NCI-H1092 (cell line): ENCODE results near the gene KLHL40.

Source experiments
- DNase-seq: peaks from one replicate; lab custom pipeline; 2025; lab: John Stamatoyannopoulos, UW

KLHL40 gene

DNA sequence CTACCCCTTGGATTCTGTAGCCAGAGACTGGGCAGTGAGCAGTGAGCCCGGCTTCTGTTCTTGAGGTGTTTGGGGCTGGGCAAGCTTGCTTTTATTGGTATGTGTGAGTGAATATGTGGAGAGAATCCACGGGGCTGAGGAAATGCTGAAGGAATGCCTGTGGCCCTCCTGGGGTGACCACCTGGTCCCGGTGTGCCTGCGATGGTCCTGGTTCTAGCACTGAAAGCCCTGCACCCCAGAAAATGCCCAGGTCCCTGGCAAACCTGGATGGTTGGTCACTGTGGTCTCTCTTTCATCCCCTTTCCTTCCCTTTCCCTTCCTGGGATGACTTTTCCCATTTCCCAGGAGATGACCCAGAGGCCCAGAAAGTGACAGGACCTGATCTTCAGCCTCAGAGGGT, 27.7 kb upstream of the KLHL40 start:
- no peak for DNase-seq

DNA sequence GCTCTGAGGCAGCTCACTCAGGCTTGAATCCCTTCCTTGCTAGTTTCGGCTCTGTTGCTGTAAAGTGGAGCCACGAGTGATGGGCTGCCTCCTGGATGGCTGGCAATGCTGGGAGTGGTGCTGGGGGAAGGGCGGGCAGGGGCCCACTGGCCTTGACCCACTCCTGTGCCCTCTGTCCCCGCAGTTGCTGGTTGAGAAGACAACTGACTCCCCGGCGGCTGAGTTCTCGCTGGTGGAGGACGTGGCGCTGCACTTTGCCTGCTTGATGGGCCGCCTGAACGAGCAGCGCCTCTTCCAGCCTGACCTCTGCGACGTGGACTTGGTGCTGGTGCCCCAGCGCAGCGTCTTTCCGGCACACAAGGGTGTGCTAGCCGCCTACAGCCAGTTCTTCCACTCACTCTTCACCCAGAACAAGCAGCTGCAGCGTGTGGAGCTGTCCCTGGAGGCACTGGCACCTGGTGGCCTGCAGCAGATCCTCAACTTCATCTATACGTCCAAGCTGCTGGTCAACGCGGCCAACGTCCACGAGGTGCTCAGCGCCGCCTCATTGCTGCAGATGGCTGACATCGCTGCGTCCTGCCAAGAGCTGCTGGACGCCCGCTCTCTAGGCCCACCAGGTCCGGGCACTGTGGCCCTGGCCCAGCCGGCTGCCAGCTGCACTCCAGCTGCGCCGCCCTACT, 27.1 kb upstream of the KLHL40 start:
- DNase-seq = no peak

DNA sequence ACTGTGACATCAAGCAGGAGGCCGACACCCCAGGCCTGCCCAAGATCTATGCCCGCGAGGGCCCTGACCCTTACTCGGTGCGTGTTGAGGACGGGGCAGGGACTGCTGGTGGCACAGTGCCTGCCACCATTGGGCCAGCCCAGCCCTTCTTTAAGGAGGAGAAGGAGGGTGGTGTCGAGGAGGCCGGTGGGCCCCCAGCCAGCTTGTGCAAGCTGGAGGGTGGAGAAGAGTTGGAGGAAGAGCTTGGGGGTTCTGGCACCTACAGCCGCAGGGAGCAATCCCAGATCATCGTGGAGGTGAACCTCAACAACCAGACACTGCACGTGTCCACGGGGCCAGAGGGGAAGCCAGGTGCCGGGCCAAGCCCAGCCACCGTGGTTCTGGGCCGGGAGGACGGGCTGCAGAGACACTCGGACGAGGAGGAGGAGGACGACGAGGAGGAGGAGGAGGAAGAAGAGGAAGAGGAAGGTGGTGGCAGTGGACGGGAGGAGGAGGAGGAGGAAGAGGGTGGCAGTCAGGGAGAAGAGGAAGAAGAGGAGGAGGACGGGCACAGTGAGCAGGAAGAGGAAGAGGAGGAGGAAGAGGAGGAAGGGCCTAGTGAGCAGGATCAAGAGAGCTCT, 26.5 kb upstream of the KLHL40 start:
- no peak for DNase-seq

DNA sequence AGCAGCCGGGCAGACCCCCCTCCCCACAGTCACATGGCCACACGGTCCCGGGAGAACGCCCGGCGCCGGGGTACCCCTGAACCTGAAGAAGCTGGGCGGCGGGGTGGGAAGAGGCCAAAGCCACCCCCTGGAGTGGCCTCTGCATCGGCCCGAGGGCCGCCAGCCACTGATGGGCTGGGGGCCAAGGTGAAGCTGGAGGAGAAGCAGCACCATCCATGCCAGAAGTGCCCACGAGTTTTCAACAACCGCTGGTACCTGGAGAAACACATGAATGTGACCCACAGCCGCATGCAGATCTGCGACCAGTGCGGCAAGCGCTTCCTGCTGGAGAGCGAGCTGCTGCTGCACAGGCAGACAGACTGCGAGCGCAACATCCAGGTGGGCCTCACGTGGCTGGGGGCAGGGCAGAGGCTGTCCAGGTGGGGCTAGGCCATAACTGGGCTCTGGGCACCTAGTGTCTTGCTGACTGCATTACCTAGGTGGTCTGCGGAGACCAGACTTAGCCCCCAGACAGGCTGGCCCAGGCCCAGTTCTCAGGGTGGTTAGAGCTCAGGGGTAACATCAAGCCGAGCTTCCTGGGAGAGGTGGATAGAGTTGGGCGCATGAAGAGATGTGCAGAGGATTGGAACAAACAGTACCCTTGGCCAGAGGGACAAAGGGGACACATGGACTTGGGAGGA, 25.7 kb upstream of the KLHL40 start:
- no peak for DNase-seq

DNA sequence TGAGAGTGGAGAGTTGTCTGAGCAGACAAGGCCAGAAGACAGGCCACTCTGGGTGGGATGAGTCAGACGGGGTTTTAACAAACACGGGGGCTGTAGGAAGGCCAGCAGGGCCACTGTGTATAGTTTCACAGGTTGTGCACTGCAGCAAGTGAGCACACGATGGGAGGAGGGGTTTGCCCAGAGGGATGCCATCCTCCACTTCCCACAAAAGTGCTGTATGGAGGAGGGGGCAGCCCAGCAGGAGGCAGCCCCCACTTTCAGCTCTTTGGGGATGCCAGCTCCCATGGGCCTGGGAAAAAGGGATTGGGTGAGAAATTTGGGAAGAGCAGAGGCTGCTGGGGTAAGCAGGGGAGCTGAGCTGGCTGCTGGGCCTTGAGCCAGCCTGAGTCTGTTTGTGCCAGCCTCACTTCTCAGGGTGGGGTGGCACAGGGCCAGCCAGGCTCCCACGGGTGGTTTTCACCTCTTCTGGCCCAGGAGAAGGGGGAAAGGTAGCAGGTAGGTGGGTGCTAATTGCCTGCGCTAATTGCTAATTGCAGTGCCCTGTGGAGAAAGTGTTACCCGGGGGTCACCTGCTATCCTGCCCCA, 25.1 kb upstream of the KLHL40 start:
- no peak for DNase-seq

DNA sequence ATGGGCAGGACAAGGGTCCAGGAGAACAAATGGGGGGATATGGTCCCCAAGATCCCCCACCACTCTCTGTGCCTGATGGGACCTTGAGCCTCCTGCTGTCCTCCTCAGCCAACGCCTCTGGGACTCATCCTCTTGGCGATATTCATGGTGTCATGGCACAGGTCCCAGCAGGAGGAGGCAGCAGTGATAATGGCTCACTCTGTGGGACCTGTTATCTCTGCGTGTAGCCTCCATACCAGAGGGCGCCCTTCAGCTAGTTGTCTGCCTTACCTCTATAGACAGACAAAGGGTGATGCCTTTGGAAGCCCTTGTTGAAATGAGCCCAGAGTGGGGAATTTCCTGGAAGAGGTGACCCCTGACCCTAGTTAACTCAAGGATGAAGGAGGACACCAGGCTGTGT, 24.4 kb upstream of the KLHL40 start:
- DNase-seq = no peak

DNA sequence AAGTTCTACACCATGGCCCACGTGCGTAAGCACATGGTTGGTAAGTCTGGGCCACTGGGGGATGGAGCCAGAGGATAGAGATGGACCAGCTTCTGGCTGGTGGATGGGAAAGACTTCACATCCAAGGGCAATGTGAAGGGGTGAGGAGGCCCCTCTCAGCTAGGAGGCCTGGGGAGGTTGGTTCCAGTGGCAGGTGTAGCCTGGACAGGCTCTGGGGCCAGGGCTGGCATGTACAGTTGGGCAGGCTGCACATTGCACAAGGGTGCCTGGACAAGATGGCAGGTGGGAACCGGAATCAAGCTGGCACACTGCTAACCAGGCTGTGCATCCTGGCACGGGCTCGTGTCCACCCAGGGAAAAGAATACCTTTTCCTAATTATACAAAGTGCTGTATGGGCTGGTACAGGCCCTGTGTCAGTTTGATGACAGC, 23.7 kb upstream of the KLHL40 start:
- DNase-seq = no peak

DNA sequence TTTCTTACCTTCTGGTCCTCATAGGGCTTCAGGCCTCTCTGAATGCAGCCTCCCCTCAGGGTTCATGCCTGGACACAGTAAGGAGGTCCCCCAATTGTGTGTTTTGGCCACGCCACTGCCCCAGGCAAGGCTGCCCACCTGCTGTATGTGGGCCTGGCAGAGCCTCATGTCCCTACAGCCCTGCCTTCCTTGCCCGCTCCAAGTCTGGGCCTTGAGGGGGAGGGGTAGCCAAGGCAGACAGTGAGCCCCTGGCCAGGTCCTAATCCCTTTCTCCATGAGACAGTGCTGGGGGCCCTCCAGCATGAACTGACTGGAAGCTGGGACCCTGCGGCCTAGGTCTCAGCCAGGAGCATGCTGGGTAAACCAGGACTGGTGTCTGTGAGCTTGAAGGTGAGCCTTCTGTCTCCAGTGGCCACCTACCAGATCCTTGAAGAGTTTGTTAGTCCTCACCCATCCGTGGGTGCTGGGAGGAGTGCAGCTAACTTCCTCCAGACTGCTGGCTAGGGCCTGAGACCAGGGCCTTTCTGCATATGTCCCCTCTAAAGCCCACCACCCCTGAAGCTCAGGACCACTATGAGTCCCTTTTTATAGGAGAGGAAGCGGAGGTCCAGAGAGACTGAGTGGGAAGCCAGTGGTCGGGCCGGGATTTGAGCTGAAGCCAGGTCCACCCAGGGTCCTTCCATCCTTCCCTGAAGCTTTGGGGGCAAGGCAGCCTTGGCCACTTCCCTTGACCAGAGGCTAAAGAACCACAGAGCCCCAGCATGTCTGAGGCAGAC, 23.1 kb upstream of the KLHL40 start:
- DNase-seq = no peak

DNA sequence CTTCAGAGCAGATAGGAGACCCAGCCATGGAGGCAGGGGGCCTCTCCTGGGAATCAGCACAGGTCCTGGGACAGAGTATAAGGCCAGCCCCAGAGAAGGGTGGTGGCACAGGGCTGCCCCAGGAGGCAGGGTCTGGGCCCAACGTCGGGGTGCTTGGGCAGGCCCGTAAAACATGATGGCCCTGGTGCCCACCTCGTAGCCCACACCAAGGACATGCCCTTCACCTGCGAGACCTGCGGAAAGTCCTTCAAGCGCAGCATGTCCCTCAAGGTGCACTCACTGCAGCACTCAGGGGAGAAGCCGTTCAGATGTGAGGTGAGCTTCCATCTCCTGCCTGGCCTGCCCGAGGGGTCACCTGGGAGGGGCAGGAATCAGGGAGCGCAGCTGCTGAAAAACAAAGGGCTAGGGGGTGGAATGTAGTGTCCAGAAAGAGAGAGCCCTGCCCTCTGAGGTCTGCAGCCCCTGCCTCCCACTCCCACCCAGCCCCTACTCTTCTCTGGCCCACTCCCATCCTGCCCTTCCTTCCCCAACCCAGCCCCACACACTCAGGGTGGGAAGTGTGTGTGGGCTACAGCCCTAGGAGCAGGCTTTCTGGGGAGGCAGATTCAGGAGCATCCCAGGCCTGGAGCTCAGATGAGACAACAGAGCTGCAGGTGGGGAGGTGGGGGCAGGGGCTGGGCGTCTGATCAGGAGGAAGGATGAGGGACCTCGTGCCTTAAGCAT, 22.4 kb upstream of the KLHL40 start:
- no peak for DNase-seq

DNA sequence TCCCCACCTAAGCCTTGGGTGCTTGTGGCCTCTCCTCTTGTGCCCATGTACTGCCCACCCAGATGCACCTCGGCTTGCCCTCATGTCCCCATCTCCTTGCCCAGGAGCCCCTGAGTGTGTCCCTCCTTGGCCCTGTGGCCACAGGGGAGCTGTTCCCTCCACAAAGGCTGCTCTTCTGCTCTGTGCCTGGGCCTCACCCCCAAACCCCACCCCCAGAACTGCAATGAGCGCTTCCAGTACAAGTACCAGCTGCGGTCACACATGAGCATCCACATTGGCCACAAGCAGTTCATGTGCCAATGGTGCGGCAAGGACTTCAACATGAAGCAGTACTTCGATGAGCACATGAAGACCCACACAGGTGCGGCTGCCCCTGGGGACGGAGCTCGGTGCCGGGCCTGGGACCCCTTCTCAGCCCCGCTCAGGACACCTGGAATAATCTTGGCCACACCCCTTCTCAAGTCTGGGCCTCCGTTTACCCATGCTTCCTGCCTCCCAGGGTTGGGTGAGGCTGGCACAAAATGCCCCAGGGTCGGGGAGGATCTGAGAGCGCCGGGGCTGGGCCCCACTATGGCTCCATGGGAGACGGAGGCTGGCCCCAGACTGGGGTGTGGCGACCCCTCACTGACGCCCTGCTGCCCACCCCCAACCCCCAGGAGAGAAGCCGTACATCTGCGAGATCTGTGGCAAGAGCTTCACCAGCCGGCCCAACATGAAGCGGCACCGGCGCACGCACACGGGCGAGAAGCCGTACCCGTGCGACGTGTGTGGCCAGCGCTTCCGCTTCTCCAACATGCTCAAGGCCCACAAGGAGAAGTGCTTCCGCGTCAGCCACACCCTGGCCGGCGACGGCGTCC, 21.5 kb upstream of the KLHL40 start:
- no peak for DNase-seq

DNA sequence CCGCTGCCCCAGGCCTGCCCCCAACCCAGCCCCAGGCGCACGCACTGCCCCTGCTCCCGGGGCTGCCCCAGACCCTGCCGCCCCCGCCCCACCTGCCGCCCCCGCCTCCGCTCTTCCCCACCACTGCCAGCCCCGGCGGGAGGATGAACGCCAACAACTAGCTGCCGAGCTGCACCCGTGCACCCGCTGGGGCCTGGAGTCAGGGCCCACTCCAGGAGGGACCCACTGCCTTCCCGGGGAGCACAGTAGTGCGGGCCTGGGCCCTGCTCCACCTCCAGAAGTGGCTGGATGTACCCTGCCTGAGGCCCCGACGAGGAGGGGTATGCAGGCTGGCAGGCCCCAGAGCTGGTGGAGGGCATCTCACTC, 20.9 kb upstream of the KLHL40 start:
- no peak for DNase-seq

DNA sequence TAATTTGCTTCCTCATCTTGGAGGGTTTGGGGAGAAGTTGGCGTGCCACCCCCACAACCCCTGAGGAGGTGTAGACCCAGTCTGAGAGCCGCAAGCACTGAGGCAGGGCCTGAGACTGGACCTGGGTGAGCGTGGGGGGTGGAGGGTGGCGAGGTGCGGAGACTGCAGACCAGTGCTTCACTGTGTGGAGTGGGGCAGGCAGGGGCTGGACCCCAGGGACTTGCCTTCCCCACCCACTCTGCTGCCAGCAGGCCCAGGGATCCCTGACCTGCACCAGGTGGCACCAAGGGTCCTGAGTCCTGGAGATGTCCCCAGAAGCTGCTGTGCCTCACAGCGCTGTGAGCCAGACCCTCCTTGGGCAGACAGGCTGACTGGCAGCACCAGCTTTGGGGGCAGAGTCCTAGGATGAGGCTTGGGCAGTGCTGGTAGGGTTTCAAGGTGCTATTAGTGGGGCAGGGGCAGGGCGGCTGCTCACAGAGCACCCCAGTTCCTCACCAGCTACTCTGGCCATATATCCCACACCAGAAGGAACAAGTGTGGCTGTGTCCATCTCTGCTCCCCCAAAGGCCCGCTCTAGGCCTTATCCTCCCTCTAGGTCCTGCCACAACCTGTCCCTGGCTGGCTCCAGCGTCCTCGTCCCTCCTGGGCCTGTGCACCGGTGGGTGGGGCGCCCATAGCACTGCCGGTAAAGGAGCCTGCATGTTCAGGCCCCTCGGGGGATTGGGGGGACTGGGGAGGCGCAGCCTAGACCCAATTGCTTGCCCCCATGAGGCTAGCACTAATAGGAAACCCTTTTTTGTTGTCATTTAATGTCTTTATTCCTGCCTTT, 20.1 kb upstream of the KLHL40 start:
- DNase-seq = no peak

DNA sequence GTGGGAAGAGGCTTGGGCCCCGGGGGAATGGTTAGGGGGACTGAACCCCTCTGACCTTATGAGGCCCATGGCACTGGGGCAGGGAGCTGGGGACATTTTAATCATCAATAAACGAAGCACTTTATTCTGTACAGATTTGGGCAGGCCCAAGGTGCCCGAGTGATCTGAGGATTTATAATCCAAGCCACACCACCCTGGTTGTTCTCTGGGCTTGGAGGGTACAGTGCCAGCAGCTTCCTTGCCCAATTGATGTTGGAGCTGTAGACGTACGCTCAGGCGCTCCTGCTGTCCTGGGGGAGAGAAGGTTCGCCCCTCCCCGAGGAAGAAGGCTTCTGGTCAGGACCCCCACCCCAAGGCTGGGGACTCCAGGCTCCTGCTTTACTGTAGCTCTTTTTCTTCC, 19.3 kb upstream of the KLHL40 start:
- DNase-seq = no peak

DNA sequence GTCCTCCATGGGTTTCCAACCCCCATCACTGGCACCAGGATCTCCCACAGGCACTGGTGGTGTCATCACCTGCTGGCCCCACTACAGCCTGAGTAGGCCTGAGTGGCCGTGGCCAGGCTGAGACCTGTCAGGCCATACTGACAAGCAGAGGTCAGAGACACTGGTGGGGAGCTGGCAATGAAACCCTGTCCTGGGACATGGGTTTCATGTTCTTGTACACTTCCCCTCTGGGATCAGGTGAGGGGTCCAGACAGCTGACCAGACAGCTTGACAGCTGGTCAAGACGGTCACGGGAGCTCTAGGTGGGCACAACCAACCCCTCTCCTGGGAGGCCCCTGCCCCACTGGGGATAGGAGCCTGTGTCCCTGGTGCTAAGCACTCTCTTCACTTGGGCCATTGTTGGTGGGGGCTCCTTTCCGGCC, 18.7 kb upstream of the KLHL40 start:
- no peak for DNase-seq

DNA sequence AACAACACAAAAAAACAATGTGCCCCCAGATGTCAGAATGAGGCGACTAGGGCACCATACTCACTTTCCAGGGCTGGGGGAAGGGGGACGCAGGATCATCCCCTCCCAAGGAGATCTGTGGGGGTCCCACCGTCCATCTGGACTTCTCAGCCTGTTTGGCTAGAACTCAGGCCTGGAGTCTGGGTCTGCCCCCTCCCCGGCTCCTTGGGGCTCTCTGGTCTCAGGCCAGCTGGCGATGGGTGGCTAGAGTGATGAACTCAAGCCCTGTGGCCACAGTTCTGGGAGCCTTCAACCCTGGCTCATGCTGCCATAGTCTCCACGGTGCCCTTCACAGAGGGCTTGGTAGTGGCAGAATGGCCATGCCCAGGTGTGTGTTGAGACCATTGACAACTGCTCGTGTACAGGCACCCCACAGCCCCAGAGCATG, 18.2 kb upstream of the KLHL40 start:
- no peak for DNase-seq

DNA sequence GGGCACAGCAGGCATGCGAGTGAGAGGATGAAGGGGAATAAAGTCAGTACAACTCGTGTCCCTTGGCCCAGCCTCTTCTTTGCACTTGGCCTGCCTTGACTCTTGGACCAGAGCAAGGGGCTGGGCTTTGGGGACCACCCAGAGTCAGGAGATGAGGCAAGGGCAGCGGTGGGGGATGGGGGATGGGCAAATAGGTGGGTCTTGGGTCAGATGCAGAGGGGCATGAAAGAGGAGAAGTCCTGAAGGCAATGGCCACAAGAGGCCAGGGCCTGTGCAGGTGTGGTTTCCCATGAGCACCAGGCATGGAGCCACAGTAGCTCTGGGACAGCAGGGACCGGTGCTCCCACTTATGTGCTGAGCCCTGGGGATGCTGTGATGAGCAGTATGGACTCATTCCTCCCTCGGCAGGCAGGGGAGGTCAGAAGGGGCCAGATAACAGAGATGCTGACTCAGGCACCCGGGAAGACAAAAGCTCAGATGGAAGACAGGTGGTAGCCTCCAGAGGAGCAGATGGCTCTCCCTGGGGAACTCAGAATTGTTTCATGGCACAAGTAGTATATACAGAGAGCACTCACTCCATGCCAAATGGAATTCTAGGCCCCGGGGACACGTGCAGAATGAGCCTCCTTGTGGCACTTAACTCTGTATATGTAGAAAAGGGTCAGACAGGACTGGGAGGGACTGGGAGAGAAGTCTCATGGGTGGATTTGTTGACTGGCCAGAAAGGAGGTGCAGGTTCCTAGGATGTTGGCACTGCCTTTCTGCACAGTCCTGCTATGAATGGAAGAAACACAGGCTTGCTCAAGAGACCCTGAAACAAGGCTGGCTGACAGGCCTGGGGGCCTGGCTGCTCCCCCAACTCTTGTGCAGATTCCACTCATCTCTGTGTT, 17.6 kb upstream of the KLHL40 start:
- peak; percentile 51 for DNase-seq

DNA sequence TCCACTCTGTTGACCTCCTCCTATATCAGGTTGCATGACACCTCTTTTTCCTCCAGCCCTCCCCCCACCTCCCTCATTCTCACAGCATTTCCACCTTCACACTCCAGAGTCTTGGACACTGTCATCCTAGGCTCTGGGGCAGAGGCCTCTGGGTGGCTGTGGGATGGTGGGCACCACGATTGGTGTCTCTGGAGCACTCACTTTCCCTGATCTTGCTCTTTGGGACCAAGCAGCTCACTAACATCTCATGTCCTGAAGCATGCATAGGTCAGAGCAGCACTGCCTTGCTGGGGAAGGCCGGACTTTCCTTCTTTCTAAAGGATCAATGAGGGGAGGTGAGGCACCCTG, 16.9 kb upstream of the KLHL40 start:
- DNase-seq = no peak

DNA sequence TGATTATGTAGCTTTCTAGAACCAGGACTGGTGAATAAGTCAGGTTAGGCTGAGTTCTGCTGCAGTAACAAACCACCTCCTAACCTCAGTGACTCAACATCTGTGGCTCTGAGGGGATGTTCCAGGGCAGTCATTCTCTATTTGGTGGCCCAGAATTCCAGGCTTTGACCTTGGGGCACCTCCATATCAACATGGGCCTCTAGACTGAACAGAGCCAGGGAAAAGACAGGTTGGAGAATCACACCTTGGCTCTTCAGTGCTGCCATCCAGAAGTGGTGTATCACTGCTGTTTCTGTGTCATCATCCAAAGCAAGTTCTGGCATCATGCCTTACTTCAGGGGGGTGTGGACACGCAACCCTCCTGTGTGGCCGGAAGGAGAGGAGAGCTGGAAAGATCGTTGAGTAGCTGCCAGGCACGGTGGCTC, 16.5 kb upstream of the KLHL40 start:
- no peak for DNase-seq

DNA sequence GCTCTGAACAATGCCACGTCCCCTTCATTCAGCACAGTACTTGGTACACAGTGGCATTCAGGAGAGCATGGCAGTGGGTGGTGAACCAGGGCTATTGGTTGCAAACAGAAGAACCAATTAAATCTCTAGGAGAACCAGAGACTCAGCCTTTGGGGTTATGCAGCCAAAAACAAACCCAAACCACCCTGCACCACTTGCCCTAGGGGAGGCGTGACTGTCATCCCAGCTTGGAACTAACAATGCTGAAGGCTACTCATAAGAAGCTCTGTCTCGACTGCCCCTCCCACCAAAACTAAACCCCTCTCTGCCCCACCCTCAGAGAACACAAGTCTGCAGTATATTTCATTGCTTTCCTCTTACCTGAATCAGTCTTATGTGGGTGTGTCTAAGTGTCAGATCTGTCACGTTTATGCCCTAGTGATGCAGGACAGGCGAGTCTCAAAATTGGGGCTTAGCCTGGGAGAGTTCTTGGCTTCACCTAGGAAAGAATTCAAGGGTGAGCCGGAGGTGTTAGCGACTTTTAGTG, 15.2 kb upstream of the KLHL40 start:
- no peak for DNase-seq
